Activated CD4-positive, alpha-beta T cell treated with anti-CD3 and anti-CD28 coated beads, Interleukin-2, amount 10 ng/mL, durations not matched to agents 7 days and 5 days (primary cell): ENCODE results near the gene CACNA1D. TPM values are rescaled to one million over a fixed set of nuclear protein-coding genes. Genes with fewer than 3 reads are reported as not detected.

Experiments
- CTCF ChIA-PET: fragments of 350-600 bp; sonication (Branson Sonifier 250); formaldehyde crosslinking; loops from one replicate; lab custom pipeline; 2021; ENCODE audit warnings: antibody characterized with exemption; lab: Charles Lee
- POLR2A ChIA-PET: fragments of 350-600 bp; sonication (Branson Sonifier 250); formaldehyde crosslinking; loops from one replicate; lab custom pipeline; 2021; ENCODE audit warnings: antibody characterized with exemption; lab: Charles Lee
- DNase-seq: peaks from one replicate; pipeline ENCODE4 v3.0.0-alpha.2; 2020
- H3K27ac Mint-ChIP-seq: one replicate; pipeline ENCODE4 v1.8.0; 2021; ENCODE audit warnings: mild to moderate bottlenecking, moderate library complexity, mixed read lengths
- H3K27me3 Mint-ChIP-seq: one replicate; pipeline ENCODE4 v1.8.0; 2021; ENCODE audit warnings: mixed read lengths
- H3K36me3 Mint-ChIP-seq: one replicate; pipeline ENCODE4 v1.8.0; 2021; ENCODE audit warnings: low read depth, mixed read lengths
- H3K4me1 Mint-ChIP-seq: one replicate; pipeline ENCODE4 v1.8.0; 2021; ENCODE audit warnings: mixed read lengths
- H3K4me3 Mint-ChIP-seq: one replicate; pipeline ENCODE4 v1.8.0; 2021; ENCODE audit warnings: mild to moderate bottlenecking, moderate library complexity, mixed read lengths
- H3K9me3 Mint-ChIP-seq: one replicate; pipeline ENCODE4 v1.8.0; 2021; ENCODE audit warnings: mixed read lengths
- total RNA-seq, 2 experiments: library from RNA; stranded (reverse); gene quantifications; one replicate each; pipeline ENCODE4 v1.2.3, GENCODE V29; 2021

Gene CACNA1D
- total RNA-seq, 2 experiments from 2014 or later: 0.15 to 0.33 TPM

DNA sequence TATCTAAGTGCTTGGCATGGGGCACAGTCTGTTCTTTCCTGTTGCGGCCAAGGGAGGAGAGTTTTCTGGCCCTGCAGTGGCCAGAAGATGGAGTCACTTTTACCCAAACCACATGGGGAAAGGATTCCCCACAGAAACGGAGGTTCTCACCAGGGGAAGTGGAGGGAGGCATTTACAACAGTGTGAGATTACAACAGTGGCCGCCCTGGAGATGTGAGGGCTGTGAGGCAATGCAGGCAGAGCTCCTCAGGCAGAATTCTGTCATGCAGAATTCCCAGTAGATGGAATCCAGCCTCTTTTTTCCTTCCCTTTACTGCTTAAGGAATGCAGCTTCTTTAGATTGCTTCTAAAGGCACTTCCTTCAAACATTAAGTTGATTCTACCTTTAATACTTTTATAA lies 83.1 kb downstream of the CACNA1D start:
- POLR2A ChIA-PET: no interaction called here
- CTCF ChIA-PET: no interaction called here
- DNase-seq: no peak
- peaks cover 2% of the 10 kb centered on the region for H3K27me3 Mint-ChIP-seq
- no peak overlapping the region for H3K4me3 Mint-ChIP-seq
- H3K9me3 Mint-ChIP-seq: no peaks in the 10 kb centered on the region
- no peaks in the 10 kb centered on the region for H3K36me3 Mint-ChIP-seq
- H3K4me1 Mint-ChIP-seq: peaks cover 10% of the 10 kb centered on the region
- no peak overlapping the region for H3K27ac Mint-ChIP-seq

DNA sequence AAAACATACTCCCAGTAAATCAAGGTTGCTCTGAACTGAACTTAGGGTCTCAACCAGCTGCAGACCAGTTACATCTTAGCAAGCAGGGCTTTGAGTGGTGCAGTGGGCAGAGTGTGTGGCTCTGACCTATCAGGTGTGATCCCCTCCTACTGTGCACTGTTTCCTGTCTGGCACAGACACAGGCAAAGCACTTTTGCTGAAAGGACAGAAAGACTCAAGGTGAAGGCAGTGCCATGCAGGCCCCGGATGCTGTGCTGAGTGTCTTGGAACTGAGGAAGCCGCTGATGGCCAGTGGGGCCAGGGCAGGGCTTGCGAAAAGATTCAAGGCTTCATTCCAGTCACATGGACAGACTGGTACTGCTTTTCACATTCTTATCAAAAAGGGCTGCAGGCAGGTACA lies 85.2 kb downstream of the CACNA1D start:
- peaks cover 2% of the 10 kb centered on the region for H3K27me3 Mint-ChIP-seq
- H3K4me3 Mint-ChIP-seq: no peak overlapping the region
- no peaks in the 10 kb centered on the region for H3K9me3 Mint-ChIP-seq
- peaks cover 10% of the 10 kb centered on the region for H3K4me1 Mint-ChIP-seq
- H3K36me3 Mint-ChIP-seq: no peaks in the 10 kb centered on the region
- ChIA-PET CTCF (no interaction called here), POLR2A (no interaction called here)
- DNase-seq: no peak
- H3K27ac Mint-ChIP-seq: no peak overlapping the region

DNA sequence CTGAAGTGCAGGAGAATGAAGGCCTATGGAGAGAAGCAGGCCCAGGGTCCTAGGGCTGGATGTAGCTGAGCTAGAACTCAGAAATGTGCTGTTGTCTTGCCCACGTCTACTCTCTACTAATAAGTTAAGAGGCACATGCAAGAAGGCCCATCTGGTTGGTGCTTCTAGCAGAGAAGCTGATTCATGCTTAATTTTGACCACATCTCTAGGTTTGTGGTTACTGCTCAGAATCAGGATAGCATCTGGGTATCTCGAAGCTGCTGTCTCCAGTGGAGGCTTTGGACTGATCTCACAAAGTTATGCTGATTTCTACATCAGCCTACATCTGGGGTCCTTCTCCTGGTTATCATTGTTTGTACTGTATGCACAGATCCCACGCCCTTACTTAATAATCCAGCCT lies 87.3 kb downstream of the CACNA1D start:
- DNase-seq: no peak
- ChIA-PET CTCF (interaction anchor here (0.8 kb wide), 1 partner anchor 17 kb away, joined by 4 read pairs; no protein-coding TSS in a partner anchor), POLR2A (no interaction called here)
- H3K36me3 Mint-ChIP-seq: no peaks in the 10 kb centered on the region
- H3K4me3 Mint-ChIP-seq: no peak overlapping the region
- H3K9me3 Mint-ChIP-seq: no peaks in the 10 kb centered on the region
- peaks cover 2% of the 10 kb centered on the region for H3K27me3 Mint-ChIP-seq
- H3K4me1 Mint-ChIP-seq: peaks cover 10% of the 10 kb centered on the region
- H3K27ac Mint-ChIP-seq: no peak overlapping the region

DNA sequence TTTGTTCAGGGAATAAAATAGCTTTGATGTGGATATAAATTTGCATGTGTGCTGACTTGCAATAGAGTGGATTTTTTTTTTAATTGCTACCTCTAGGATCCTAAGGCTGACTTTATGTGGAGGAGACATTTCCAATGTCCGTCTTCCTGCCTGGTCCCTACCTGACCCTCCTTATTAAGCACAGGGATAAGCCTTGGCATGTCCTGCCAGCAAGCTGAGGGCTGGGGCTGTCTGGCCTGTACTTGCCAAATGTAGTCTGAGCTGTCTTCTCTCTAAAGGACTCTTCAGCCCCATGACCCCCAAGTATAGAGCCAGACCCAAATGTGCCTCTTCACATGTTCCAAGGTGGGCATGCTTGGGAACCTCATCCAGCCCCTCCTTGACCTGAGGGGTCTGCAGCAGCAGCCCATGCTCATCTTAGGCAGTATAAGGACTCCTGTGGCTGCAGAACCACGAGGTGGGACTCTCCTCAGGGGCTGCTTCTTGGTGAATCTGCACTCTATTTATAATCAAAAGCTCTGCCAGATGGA lies 88.8 kb downstream of the CACNA1D start:
- no peak for DNase-seq
- CTCF ChIA-PET: interaction anchor here (1.8 kb wide), 1 partner anchor 10 kb away, joined by 5 read pairs; no protein-coding TSS in a partner anchor
- POLR2A ChIA-PET: no interaction called here
- Mint-ChIP-seq H3K4me1 (peaks cover 10% of the 10 kb centered on the region), H3K27ac (no peak overlapping the region), H3K4me3 (no peak overlapping the region), H3K27me3 (peaks cover 7% of the 10 kb centered on the region), H3K36me3 (no peaks in the 10 kb centered on the region), H3K9me3 (no peaks in the 10 kb centered on the region)

DNA sequence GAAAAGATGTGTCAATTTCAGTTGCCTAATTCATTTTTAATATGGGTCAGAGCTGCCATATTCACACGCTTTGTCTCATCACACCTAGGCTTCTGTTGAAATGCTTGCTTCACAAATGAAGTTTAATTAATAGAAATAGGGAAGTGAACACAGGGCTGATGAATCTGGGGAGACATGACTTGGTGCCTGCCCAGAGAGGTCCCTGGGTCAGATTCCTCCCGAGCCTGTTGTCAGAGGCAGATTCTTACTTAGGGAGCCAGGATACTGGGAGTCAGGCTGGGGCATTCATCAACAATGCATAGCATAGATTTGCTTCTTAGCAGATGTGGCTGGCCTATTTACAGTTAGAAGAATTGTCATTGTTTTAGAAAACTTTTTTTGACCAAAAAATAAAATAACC lies 90.6 kb downstream of the CACNA1D start:
- H3K27me3 Mint-ChIP-seq: peaks cover 8% of the 10 kb centered on the region
- POLR2A ChIA-PET: no interaction called here
- no peak overlapping the region for H3K4me3 Mint-ChIP-seq
- peaks cover 10% of the 10 kb centered on the region for H3K4me1 Mint-ChIP-seq
- H3K27ac Mint-ChIP-seq: no peak overlapping the region
- DNase-seq: no peak
- CTCF ChIA-PET: no interaction called here
- H3K36me3 Mint-ChIP-seq: no peaks in the 10 kb centered on the region
- no peaks in the 10 kb centered on the region for H3K9me3 Mint-ChIP-seq

DNA sequence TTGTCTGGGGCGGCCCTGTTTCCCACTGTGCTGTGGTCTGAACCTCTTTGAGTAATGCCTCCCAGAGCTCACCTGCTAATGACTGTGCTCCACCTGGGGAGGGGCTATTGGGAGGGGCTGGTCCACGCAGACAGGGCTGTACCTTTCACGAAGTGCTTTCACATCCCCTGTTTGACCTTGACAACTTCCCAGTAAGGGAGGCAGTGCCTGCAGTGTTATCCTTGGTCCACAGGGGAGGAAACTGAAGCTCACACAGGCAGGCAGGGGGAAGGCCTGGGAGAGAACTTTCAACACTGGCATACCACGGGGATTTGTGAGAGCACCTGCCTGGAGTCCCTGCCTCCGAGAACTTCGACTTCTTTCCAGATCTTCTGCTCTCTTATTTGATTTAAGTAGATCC lies 91.2 kb downstream of the CACNA1D start:
- Mint-ChIP-seq H3K9me3 (no peaks in the 10 kb centered on the region), H3K4me1 (peaks cover 10% of the 10 kb centered on the region)
- CTCF ChIA-PET: no interaction called here

DNA sequence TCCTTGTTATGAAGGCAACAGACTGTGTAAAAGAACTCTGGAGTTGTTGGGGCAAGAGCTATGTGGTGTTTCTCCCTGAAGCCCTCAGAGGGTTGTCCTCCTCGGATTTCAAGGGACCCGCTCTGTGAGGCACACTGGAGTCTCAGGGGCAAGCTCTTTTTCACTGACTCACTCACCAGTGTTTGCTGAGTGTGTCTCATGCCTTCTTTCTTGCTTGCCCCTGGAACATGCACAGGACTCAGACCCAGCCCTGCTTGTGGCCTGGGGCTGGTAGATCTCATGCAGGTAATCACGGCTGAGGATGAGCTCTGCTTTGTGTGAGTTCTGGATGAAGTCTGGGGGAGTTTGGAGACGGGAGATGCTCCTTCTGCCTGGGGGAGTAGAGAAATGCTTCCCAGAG lies 93.7 kb downstream of the CACNA1D start:
- CTCF ChIA-PET: no interaction called here
- H3K4me1 Mint-ChIP-seq: no peaks in the 10 kb centered on the region
- DNase-seq: no peak
- H3K4me3 Mint-ChIP-seq: no peak overlapping the region
- no peaks in the 10 kb centered on the region for H3K9me3 Mint-ChIP-seq
- H3K36me3 Mint-ChIP-seq: no peaks in the 10 kb centered on the region
- POLR2A ChIA-PET: no interaction called here
- no peak overlapping the region for H3K27ac Mint-ChIP-seq
- H3K27me3 Mint-ChIP-seq: peaks cover 8% of the 10 kb centered on the region

More for the DNA sequence above, 91.2 kb downstream of the CACNA1D start:
- DNase-seq: no peak
- POLR2A ChIA-PET: no interaction called here
- H3K4me3 Mint-ChIP-seq: no peak overlapping the region
- H3K27me3 Mint-ChIP-seq: peaks cover 8% of the 10 kb centered on the region
- no peaks in the 10 kb centered on the region for H3K36me3 Mint-ChIP-seq
- H3K27ac Mint-ChIP-seq: no peak overlapping the region

DNA sequence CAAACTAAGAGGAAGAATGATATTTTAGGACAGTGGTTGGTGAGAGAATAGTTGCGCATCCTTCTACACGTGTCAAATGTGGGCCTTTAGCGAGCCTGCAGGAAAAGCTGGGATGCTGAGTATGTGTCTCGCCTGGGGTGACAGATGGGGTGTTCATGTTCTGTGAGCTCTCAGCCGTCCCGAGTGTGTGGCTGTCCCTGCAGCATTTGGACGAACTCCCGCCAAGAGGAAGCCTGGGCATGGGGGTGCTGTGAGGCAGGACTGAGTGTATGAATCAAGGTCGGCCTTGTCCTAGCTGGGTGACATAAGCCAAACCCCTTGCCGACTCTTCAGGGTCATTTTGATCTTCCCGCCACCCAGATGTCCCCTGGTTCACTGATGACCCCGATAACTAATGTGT lies 94.8 kb downstream of the CACNA1D start:
- Mint-ChIP-seq H3K27me3 (peaks cover 8% of the 10 kb centered on the region), H3K36me3 (no peaks in the 10 kb centered on the region), H3K4me1 (no peaks in the 10 kb centered on the region), H3K27ac (no peak overlapping the region), H3K4me3 (no peak overlapping the region), H3K9me3 (no peaks in the 10 kb centered on the region)
- CTCF ChIA-PET: no interaction called here
- no peak for DNase-seq
- POLR2A ChIA-PET: no interaction called here

DNA sequence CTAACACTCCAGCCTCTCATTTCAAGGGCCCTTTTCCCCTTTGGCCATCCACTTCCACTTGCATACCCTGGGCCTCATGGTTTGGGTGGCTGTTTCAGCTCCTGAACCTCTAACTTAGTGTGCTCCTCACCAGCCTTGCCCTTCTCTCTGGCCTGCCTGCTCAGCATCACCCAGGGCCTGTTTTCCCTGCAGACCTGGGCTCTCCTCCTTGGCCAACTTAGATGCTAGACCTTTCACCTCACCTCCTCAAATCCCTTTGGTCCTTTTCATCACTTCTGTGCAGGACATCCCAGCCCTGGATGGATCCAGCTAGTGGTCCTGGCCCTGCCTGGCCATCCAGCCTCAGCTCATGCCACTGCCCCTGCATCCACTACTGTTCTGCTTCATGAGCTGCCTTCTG lies 95.4 kb downstream of the CACNA1D start:
- ChIA-PET CTCF (interaction anchor here (0.9 kb wide), 1 partner anchor 14 kb away, joined by 3 read pairs; no protein-coding TSS in a partner anchor), POLR2A (no interaction called here)
- DNase-seq: no peak
- Mint-ChIP-seq H3K27me3 (peaks cover 8% of the 10 kb centered on the region), H3K36me3 (no peaks in the 10 kb centered on the region), H3K4me3 (no peak overlapping the region), H3K27ac (no peak overlapping the region), H3K9me3 (no peaks in the 10 kb centered on the region), H3K4me1 (no peaks in the 10 kb centered on the region)

DNA sequence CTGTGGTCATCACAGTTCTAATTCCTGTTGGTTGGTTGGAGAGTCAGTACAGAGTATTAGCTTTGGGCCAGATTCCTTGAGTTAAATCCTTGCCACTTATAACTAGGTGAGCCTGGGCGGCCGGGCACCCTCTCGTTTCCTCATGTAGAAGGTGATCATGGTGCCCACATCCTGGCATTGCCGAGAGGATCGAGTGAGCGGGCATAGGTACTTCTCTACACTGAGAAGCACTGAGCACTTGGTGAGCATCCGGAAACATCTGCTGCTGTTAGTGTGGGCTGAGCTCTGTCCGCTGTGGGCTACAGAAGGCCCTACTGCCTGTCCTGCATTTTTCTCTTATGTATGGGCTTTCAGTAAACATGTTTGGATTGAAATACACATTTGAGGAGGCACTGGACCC lies 96.2 kb downstream of the CACNA1D start:
- no peaks in the 10 kb centered on the region for H3K4me1 Mint-ChIP-seq
- no peak overlapping the region for H3K27ac Mint-ChIP-seq
- H3K4me3 Mint-ChIP-seq: no peak overlapping the region
- no peaks in the 10 kb centered on the region for H3K36me3 Mint-ChIP-seq
- H3K9me3 Mint-ChIP-seq: no peaks in the 10 kb centered on the region
- no peak for DNase-seq
- POLR2A ChIA-PET: no interaction called here
- H3K27me3 Mint-ChIP-seq: peaks cover 8% of the 10 kb centered on the region
- CTCF ChIA-PET: interaction anchor here (0.9 kb wide), 1 partner anchor 15 kb away, joined by 3 read pairs; no protein-coding TSS in a partner anchor

DNA sequence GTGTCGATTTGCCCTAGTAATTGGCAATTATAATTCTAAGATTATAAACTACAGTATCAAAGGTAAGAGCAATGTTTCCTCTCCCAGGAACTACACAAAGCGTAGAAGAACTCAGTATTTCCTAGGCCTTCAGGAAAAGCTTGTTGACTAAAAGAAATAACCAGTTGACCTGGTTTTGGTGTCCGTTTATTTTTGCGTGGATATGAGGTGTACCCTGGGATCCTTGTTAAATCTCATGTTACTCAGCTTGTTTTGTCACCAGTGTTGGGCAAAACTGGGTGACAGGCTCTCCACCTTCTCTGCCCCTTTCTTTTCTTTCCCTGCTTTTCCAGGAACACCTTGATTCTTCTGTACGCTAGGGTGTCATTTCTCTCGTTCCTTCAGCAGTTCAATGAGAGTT lies 97.2 kb downstream of the CACNA1D start:
- CTCF ChIA-PET: no interaction called here
- DNase-seq: no peak
- H3K27me3 Mint-ChIP-seq: peaks cover 8% of the 10 kb centered on the region
- POLR2A ChIA-PET: no interaction called here
- no peak overlapping the region for H3K27ac Mint-ChIP-seq
- H3K4me3 Mint-ChIP-seq: no peak overlapping the region
- H3K36me3 Mint-ChIP-seq: no peaks in the 10 kb centered on the region
- no peaks in the 10 kb centered on the region for H3K4me1 Mint-ChIP-seq
- no peaks in the 10 kb centered on the region for H3K9me3 Mint-ChIP-seq

DNA sequence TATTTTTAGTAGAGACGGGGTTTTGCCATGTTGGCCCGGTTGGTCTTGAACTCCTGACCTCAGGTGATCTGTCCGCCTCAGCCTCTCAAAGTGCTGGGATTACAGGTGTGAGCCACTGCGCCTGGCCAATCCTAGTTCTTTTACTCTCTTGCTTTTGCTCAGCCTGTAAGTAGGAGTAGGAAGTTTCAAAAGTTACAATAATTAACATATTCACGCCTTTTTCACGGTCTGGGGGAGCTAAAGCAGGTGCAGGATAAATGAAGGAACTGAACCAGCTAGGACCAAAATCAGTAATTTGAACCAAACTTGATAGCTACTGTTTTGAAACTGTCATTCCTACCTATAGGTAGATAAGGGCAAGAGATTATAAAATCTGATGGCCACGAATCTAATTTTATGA lies 98.5 kb downstream of the CACNA1D start:
- Mint-ChIP-seq H3K27me3 (peaks cover 3% of the 10 kb centered on the region), H3K27ac (no peak overlapping the region)
- POLR2A ChIA-PET: no interaction called here

DNA sequence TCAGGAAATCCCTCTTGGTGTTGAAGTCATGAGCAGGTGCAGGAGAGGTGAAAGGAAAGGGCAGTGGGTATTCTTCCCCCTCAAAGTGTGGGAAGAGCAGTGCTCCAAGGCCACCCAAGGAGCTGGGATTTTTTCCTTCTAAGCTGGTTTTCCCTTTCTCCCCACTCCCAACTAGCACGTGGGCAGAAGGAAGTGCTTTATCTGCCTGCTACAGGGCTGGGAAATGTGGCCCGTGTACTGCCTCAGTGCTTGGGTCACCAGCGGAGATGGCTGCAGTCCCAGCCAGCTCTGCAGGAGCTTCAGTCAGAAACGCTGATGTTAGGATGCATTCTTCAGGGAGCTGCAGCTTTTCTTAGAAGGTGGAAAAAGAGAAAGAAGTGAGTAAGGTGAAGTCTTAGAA lies 99.2 kb downstream of the CACNA1D start:
- CTCF ChIA-PET: no interaction called here
- H3K36me3 Mint-ChIP-seq: no peaks in the 10 kb centered on the region
- H3K9me3 Mint-ChIP-seq: no peaks in the 10 kb centered on the region
- no peak for DNase-seq
- no peak overlapping the region for H3K27ac Mint-ChIP-seq
- no peak overlapping the region for H3K4me3 Mint-ChIP-seq
- H3K27me3 Mint-ChIP-seq: no peaks in the 10 kb centered on the region
- POLR2A ChIA-PET: no interaction called here
- H3K4me1 Mint-ChIP-seq: peaks cover 6% of the 10 kb centered on the region

More for the DNA sequence above, 98.5 kb downstream of the CACNA1D start:
- Mint-ChIP-seq H3K4me3 (no peak overlapping the region), H3K9me3 (no peaks in the 10 kb centered on the region), H3K36me3 (no peaks in the 10 kb centered on the region), H3K4me1 (peaks cover 5% of the 10 kb centered on the region)
- no peak for DNase-seq
- CTCF ChIA-PET: interaction anchor here (0.6 kb wide), 1 partner anchor 10 kb away, joined by 5 read pairs; no protein-coding TSS in a partner anchor

DNA sequence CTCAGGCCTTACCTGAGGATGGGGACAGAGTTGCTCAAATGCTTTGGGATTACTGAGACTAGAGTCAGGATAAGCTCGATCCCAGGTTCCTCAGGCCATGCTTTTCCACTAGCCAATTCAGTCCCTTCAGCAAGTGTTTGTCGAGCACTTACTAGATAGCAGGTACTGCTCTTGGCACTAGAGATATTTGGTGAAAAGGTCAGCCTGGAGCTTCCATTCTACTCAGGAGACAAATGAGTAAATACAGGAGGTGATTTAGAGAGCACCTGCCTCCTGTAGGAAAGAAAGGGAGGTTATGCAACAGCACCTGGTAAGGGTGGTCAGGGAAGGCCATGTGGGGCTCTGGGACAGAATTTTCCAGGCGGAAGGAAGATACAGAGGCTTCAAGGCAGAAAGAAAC lies 99.9 kb downstream of the CACNA1D start:
- Mint-ChIP-seq H3K27me3 (no peaks in the 10 kb centered on the region), H3K36me3 (no peaks in the 10 kb centered on the region), H3K9me3 (no peaks in the 10 kb centered on the region), H3K4me3 (no peak overlapping the region), H3K27ac (no peak overlapping the region), H3K4me1 (peaks cover 6% of the 10 kb centered on the region)
- CTCF ChIA-PET: no interaction called here
- POLR2A ChIA-PET: no interaction called here
- DNase-seq: no peak
